Measurements from ENCODE around the gene AMOTL2.

The AMOTL2 gene

DNA sequence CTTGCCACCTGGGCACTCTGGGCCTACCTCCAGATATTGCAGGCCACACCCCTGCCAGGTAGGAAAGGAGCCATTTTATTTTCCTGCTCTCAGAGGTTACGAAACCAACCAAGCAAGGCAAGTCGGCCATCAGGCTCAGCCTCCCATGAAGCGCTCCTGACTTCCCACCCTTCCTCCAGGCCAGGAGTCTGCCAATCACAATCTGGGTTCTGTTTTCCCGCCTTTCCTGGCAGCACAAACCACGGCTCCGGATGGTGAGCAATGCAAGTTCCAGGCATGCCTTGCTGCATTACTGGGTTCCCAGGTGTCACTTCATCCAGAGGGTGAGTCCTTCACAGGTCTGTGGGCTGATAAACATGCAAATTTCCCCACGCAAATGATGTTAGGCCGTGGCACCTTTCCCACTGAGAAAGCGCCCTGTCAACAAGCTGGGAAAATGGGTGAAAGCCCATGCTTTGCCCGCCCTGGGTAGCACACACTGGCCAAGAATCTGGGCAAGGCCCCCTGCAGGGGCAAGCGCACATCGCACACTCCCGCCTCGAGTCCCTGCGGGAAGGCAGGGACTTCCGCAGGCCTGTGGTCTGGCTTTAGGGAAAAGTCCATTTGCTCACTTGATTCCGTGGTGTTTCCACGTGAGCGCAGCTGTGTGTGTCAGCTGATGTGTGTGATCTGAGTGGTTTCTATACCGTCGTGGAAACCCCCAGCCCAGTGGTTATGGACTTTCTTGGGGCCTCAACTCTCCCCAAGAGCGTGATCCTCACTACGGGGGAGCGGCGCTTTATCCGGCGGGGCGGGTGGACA lies 62.0 kb downstream of the AMOTL2 start:
- in situ Hi-C loops (cut with HindIII; ENCODE audit: low pct_ligation_motif_present, low pct_unique_long_range_greater_than_20kb, low sequenced_read_pairs), result no loop called here
- peak; percentile 92 for DNase-seq

GRCh38 chr3:134311693-134312071 lies 62.6 kb downstream of the AMOTL2 start:
- no peak for DNase-seq
- in situ Hi-C loops (cut with HindIII; ENCODE audit: low pct_ligation_motif_present, low pct_unique_long_range_greater_than_20kb, low sequenced_read_pairs), result no loop called here

- DNase-seq, result no peak
Observed at GRCh38 chr3:134311265-134311664, 63.0 kb downstream of the AMOTL2 start.

DNA sequence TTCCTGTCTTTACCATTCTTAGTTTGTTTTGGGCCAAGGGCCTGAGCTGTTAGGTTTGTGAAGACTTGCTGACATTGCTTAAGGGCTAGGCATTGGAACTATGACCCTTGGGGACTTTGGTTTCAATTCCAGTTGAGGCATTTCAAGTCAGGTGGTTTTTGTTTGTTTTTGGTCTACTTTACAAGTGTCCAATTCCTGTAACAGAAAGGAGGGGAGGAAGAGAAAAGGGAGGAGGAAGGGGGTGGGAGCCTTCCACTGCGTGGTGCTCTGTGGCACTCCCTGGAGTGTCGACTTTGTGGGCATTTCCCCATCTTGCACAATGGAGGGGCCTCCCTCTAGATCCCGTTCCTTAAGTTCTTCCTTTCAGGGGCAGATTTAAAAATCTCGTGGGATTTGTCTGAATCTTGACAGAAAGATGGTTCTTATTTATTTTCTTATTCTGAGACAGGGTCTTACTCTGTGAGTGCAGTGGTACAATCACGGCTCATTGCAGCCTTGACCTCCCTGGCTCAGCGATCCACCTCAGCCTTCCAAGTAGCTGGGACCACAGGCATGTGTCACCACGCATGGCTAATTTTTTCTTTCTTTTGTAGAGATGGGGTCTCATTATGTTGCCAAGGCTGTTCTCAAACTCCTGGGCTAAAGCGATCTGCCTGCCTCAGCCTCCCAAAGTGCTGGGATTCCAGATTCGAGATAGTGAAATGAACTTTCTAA lies 64.1 kb downstream of the AMOTL2 start:
- in situ Hi-C loops (cut with HindIII; ENCODE audit: low pct_ligation_motif_present, low pct_unique_long_range_greater_than_20kb, low sequenced_read_pairs), result no loop called here
- no peak for DNase-seq

More at GRCh38 chr3:134311265-134311664, 63.0 kb downstream of the AMOTL2 start:
- in situ Hi-C loops (cut with HindIII; ENCODE audit: low pct_ligation_motif_present, low pct_unique_long_range_greater_than_20kb, low sequenced_read_pairs), result no loop called here

GRCh38 chr3:134308350-134308891 lies 65.8 kb downstream of the AMOTL2 start:
- in situ Hi-C loops (cut with HindIII; ENCODE audit: low pct_ligation_motif_present, low pct_unique_long_range_greater_than_20kb, low sequenced_read_pairs), result no loop called here
- peak; percentile 78 for DNase-seq

- in situ Hi-C loops (cut with HindIII; ENCODE audit: low pct_ligation_motif_present, low pct_unique_long_range_greater_than_20kb, low sequenced_read_pairs), result no loop called here
- no peak for DNase-seq
Observed at GRCh38 chr3:134307425-134307824, 66.8 kb downstream of the AMOTL2 start.

DNA sequence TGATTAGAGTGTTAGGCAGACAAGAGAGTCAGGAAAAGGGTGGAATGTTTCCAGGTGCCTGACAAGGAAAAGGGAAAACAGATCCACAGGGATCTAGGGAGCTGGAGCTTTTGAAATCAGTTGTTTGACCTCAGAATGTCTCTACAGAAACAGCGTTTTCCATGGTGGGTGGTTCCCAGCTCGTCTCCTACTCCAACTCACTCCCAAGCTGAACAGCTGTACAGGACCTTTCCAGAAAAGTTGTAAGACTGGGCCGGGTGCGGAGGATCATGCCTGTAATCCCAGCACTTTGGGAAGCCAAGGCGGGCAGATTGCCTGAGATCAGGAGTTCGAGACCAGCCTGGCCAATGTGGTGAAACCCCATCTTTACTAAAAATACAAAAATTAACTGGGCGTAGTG lies 67.9 kb downstream of the AMOTL2 start:
- in situ Hi-C loops (cut with HindIII; ENCODE audit: low pct_ligation_motif_present, low pct_unique_long_range_greater_than_20kb, low sequenced_read_pairs), result no loop called here
- no peak for DNase-seq
